SU-DHL-6 (cell line): ENCODE data around the gene RBM17.

Source experiments
- H2AFZ ChIP-seq: fragments of 200-600 bp; sonication (generic); 2 replicates; pipeline ENCODE4 v1.6.1; 2014; ENCODE audit warnings: low read depth, mild to moderate bottlenecking, moderate library complexity, mixed read lengths, antibody characterized with exemption, low read length; ENCODE audit not compliant: severe bottlenecking
- H3F3A ChIP-seq: fragments of 200-600 bp; shearing (Covaris generic); 2 replicates; pipeline ENCODE4 v1.6.0; 2016; ENCODE audit warnings: antibody characterized with exemption, mild to moderate bottlenecking; ENCODE audit not compliant: insufficient read depth
- H3K27ac ChIP-seq: fragments of 200-600 bp; sonication (generic); 2 replicates; pipeline ENCODE4 v1.5.1; 2016; ENCODE audit warnings: low read depth, mild to moderate bottlenecking, low read length, moderate library complexity, mixed read lengths
- H3K27me3 ChIP-seq: fragments of 200-600 bp; sonication (generic), shearing (Covaris generic); 2 replicates; pipeline ENCODE4 v1.6.0; 2014; ENCODE audit warnings: mild to moderate bottlenecking, low read length
- H3K36me3 ChIP-seq: fragments of 200-600 bp; sonication (generic); 2 replicates; pipeline ENCODE4 v1.6.1; 2014; ENCODE audit warnings: mild to moderate bottlenecking, low read length, mixed read lengths
- H3K4me2 ChIP-seq: fragments of 300-600, 200-600 bp; shearing (Covaris generic), sonication (generic); 2 replicates; pipeline ENCODE4 v1.6.0; 2014; ENCODE audit warnings: low read length, low read depth, mild to moderate bottlenecking; ENCODE audit not compliant: poor library complexity, severe bottlenecking
- H3K4me3 ChIP-seq: fragments of 200-600 bp; sonication (generic); 2 replicates; pipeline ENCODE4 v1.5.1; 2014; ENCODE audit warnings: antibody characterized with exemption, low read length, mild to moderate bottlenecking, mixed read lengths; ENCODE audit not compliant: insufficient read depth, poor library complexity, severe bottlenecking
- H3K79me2 ChIP-seq: fragments of 200-600 bp; sonication (generic); 2 replicates; pipeline ENCODE4 v1.6.1; 2014; ENCODE audit warnings: mild to moderate bottlenecking, low read length, moderate library complexity; ENCODE audit not compliant: insufficient read depth
- H3K9ac ChIP-seq: fragments of 200-600 bp; sonication (generic); 2 replicates; pipeline ENCODE4 v1.7.0; 2014; ENCODE audit warnings: mild to moderate bottlenecking, low read length
- H3K9me2 ChIP-seq: fragments of 200-600 bp; sonication (generic); replicated peaks from 2 replicates; pipeline ENCODE4 v1.6.1; 2014; ENCODE audit warnings: low read length; ENCODE audit not compliant: insufficient read depth
- H3K9me3 ChIP-seq: fragments of 200-600 bp; sonication (generic); 2 replicates; pipeline ENCODE4 v1.6.1; 2014; ENCODE audit warnings: low read length, mixed read lengths; ENCODE audit not compliant: insufficient read depth
- H4K20me1 ChIP-seq: fragments of 200-600 bp; sonication (generic); 2 replicates; pipeline ENCODE4 v1.6.1; 2014; ENCODE audit warnings: low read depth, mild to moderate bottlenecking, antibody characterized with exemption, low read length, moderate library complexity, mixed read lengths
- CTCF ChIP-seq: fragments of 200-600 bp; sonication (generic); IDR thresholded peaks from one replicate; pipeline ENCODE4 v1.5.1; 2017; ENCODE audit warnings: antibody characterized with exemption, mild to moderate bottlenecking, low read length, moderate library complexity; ENCODE audit not compliant: insufficient read depth, poor library complexity, severe bottlenecking
- EZH2phosphoT487 ChIP-seq: fragments of 200-600 bp; sonication (generic), shearing (Covaris generic); conservative IDR thresholded peaks from 2 replicates; pipeline ENCODE4 v1.6.1; 2018; ENCODE audit warnings: mild to moderate bottlenecking, antibody characterized with exemption, low read length, moderate library complexity, mixed read lengths

The RBM17 gene

DNA sequence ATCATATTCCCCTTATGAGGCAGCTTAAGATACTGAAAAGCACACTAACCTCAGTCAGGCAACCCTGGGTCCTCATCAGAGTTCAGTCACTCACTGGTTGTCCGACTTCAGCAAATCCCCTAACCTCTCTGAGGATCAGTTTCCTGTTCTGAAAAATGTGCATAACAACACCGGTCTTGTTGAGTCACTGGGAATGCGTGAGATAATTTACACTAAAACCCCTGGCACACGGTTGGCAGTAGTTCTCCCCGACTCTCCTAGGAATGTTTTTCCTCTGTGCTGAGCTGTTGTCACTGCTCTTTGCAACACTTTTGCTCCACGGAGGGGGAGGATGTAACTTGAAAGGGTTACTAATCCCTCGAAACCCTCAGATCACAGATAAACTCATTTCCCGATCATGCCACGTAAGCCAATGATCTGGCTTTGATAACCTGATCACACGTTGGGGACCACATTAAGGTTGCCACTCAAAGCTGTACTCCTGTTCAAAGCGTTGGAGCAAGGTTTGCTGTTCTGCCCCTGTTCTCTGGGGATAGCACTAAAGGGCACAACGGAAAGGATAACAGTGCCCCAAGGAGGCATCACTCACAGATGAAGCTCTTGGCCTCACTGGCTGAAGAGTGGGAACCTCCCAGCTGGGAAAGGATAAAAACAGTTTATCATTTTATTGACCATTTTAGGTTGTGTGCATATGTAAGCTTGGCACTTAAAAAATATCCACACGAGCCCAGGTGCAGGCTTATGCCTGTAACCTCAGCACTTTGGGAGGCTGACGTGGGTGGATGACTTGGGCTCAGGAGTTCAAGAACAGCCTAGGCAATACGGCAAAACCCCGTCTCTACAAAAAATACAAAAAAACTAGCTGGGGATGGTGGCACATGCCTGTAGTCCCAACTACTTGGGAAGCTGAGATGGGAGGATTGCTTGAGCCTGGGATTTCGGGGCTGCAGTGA lies 5.0 kb upstream of the RBM17 start:
- Histone ChIP-seq H3K9ac (no peak overlapping the region), H3F3A (peaks cover 21% of the 10 kb centered on the region), H3K9me2 (no peaks in the 10 kb centered on the region), H3K36me3 (no peaks in the 10 kb centered on the region), H4K20me1 (no peaks in the 10 kb centered on the region), H3K27me3 (no peaks in the 10 kb centered on the region), H2AFZ (no peak overlapping the region), H3K4me2 (no peak overlapping the region), H3K4me3 (no peak overlapping the region), H3K27ac (no peak overlapping the region), H3K9me3 (no peaks in the 10 kb centered on the region), H3K79me2 (no peaks in the 10 kb centered on the region)
- no peak for TF ChIP-seq CTCF
- TF ChIP-seq EZH2phosphoT487 = no peak

- Histone ChIP-seq H2AFZ (peak overlapping the region; percentile 75), H3K36me3 (no peaks in the 10 kb centered on the region), H3K79me2 (peaks cover 26% of the 10 kb centered on the region), H3K4me2 (peak overlapping the region; percentile 75), H3K9ac (peak overlapping the region; percentile 49), H4K20me1 (peaks cover 12% of the 10 kb centered on the region), H3K9me2 (no peaks in the 10 kb centered on the region), H3K9me3 (no peaks in the 10 kb centered on the region), H3K27ac (peak overlapping the region; percentile 92), H3F3A (peaks cover 25% of the 10 kb centered on the region), H3K4me3 (peak overlapping the region; percentile 28), H3K27me3 (no peaks in the 10 kb centered on the region)
- TF ChIP-seq EZH2phosphoT487 (no peak), CTCF (peak; percentile 93)
Measured at GRCh38 chr10:6086375-6087233, 2.2 kb upstream of the RBM17 start.

DNA sequence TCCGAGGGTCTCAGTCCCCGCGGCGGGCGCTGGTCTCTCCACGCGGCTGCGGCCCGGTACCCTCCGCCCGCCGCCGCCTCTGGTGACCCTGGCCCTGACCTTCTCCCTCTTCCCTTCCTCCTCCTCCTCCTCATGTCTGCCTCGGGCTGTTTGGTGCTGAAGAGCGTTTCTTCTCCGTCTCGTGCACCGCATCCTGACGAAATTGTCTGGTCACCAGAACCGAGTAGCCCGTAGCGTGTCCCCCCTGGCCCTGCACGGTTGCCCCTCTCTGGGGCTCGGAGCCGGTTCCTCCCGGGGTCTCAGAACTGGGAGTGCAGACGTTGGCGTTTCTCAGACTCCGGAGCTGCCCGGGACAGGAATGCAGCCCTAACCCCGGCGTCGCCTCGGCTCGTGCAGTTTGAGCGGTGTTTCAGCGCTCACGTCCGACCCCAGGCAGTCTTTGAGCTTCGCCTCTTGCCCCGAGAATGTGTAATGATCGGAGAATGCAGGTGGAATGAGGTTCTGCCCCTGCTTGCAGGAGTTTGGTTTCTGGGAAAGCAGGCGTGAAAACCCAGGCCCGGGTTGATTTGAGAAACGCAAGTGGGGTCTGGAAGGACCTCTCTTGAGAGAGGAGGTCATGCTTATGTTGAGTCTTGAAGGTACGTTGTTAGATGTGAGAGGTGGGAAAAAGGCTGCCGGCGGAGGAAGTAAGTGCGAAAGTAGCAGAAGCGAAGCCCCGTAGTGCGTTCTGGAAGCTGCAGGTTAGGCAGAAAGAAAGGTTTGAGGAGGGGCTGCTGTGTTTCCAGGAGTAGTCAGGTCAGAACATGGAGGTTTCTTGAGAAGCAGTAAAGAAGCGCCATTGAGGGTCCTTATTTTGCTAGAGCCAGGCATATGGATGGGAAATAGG lies 743 bp downstream of the RBM17 start:
- H3K4me2 ChIP-seq = peak overlapping the region; percentile 91
- peaks cover 28% of the 10 kb centered on the region for H3F3A ChIP-seq
- H3K79me2 ChIP-seq = peaks cover 56% of the 10 kb centered on the region
- no peaks in the 10 kb centered on the region for H3K27me3 ChIP-seq
- H3K9ac ChIP-seq = peak overlapping the region; percentile 100
- TF ChIP-seq CTCF = no peak
- no peak for TF ChIP-seq EZH2phosphoT487
- H3K4me3 ChIP-seq = peak overlapping the region; percentile 98
- no peaks in the 10 kb centered on the region for H3K9me3 ChIP-seq
- H4K20me1 ChIP-seq = peaks cover 27% of the 10 kb centered on the region
- H2AFZ ChIP-seq = no peak overlapping the region
- H3K9me2 ChIP-seq = no peaks in the 10 kb centered on the region
- H3K36me3 ChIP-seq = no peaks in the 10 kb centered on the region; the same call in 1 of the 2 replicates
- peak overlapping the region; percentile 73 for H3K27ac ChIP-seq
